Measurements from ENCODE around the gene NOPCHAP1.

The NOPCHAP1 gene

DNA sequence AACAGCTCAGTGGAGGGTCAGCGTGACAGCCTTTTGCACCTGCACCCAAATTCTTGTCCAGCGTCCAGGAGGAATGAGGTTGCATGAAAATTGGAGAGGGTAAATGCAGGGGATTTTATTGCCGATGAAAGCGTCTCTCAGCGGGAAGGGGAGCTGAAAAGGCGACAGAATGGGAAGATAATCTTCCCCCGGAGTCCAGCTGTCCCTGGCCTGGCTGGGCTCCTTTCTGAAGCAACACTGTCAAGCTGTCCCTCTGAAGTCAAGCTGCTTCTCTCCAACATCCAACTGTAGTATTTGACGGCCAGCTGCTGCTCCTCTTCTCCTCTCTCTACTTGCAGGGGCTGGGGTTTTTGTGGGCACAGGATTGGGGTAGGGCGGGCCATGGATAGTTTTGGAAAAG is 32.7 kb downstream of the NOPCHAP1 start:
- no peak for DNase-seq (ENCODE audit: low read depth in 2 of 2)

DNA sequence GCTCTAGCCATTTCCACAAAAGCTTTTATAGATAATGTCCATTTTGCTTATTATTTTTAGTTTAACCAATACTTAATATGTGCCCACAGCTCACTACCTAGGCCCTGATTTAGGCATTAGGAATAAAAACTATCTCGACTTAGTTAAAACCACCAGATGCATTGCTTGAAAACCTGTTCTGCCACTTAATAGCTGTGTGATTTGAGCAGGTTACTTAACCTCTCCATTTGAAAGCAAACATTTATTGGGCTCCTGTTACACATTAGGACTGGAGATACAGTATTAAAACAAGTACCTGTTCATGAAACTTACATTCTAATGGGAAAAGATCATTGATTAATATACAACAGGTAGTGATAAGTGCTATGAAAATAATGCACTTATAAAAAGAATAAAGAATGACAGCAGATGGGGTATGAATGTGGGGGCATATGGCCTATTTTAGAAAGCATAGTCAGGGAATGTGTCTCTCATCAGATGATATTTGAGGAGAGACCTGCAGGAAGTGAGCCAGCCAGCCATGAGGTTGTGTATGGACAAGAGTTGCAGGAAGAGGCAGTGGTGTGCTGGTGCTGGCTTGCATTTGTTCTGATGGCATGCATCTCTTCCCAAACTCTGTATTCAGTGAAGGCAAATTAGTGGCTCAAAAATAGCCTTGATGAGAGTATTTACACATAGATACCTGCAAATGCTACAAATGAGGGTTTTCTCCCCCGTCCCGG is 34.3 kb downstream of the NOPCHAP1 start:
- no peak for DNase-seq (ENCODE audit: low read depth in 2 of 2)

DNA sequence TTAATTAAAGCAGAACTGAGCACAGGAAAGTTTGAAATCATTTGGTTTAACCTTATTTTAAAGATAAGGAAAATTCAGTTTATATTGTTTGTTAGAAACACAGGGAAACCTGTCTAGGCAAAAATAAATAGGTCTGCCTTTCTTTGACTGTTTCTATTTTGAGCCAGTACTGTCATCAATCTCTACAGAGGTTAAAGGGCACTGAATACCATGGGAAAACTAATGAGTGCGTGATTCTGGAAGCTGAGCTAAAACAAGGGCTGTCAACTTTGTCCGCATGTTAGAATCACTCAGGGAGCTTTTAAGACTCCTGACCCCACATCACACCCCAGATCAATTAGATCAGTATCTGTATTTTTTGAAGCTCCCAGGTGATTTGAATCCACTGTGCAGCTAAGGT is 38.8 kb downstream of the NOPCHAP1 start:
- no peak for DNase-seq (ENCODE audit: low read depth in 2 of 2)

DNA sequence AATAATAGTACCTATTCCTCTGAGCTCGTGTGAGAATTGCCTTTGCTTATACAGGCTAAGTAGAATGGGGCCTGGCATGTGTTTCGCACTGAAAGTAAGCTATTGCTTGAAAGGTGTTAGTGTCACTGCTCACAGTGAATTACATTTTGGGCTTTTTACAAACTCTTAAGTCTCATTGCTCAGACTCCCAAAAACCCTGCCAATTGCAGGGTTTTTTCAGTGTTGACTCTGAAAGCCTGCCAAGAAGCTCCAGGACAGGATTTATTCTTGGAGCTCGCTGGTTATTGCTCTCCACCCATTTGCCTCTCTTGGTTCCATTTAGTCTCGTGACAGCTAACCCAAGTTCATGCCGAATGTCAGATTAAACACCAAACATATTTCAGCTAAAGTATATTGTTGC is 39.8 kb downstream of the NOPCHAP1 start:
- peak; percentile 15 to 16 for DNase-seq (ENCODE audit: low read depth in 2 of 2)

DNA sequence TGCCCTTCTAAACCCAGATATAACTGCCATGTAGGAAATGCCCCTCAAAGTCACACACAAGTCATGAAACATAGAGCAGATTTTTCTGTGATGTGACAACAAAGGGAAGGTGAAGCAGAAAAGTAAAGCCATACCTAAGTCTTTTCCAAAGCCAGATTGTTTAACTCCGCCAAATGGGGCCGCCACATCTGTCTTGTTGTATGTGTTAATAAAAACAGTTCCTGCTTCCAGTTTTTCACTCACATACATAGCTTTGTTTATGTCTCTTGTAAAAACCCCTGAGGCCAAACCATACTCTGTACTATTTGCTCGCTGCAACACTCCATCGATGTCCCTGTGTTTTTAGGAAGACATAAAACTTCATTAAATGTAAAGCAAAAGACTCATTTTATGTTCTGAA is 40.3 kb downstream of the NOPCHAP1 start:
- DNase-seq (ENCODE audit: low read depth in 2 of 2): no peak

DNA sequence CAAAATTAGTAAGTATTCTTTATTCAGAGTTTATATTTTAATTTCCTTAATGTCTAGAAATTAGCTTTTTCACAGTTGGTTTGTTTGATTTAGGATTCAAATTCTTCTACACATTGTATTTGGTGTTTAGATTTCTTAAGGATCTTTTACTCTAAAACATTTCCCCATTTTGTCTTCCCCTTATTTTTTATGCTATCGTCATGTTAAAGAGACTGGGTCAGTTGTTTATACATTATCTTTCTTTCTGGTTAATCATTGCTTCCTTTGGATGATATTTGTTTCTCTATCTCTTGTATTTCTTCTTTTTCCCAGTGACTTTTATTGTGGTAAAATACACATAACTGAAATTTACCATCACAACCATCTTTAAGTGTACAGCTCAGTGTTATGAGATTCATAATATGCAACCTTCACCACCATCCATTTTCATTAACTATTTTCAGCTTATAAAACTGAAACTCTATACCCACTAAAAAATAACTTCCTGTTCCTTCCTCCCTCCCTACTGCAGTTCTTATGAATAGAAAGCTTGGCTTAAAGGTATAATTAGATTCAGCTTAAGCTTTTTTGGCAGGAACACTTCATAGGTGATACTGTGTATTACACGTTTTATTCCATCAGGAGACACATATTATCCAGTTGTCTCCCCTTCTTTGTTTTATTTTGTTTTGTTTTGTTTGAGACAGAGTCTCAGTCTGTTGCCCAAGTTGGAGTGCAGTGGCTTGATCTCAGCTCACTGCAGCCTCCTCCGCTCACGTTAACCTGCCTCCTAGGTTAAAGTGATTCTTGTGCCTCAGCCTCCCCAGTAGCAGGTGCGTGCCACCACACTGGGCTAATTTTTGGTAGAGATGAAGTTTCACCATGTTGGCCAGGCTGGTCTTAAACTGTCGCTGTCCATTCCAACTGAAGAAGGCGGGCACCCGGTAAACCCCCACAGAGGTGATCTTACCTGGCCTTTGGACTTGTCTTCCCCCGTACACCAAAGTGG is 45.0 kb downstream of the NOPCHAP1 start:
- no peak for DNase-seq (ENCODE audit: low read depth in 2 of 2)

DNA sequence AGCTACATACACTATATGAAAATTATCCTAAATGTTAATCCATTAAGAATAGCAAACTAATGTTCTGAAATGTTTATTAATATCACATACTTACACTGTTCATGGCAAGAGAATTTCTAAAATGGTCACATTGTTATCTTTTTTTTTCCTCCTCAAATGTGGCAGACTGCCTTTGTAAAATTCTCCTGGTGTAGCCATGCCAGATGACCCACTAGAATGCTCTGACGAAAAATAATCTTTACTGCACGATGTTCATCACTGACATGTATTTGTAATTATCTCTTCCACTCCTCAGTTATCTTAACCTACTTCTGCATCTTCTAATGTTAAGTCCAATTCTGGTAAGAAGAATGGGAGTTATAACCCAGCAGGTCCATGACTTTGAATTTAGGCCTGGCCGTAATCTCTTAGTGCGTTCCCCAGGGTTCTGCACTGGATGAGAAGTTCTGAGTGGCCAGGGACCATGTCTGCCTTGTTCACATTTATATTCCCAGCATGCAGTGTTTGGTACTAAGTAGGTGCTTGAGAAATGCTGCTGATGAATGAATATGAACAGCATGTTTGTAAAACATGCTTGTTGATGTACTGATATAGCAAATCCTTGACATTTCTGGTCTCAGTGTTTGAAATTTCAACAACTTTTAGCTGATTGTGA is 46.7 kb downstream of the NOPCHAP1 start:
- DNase-seq (ENCODE audit: low read depth in 2 of 2): no peak

DNA sequence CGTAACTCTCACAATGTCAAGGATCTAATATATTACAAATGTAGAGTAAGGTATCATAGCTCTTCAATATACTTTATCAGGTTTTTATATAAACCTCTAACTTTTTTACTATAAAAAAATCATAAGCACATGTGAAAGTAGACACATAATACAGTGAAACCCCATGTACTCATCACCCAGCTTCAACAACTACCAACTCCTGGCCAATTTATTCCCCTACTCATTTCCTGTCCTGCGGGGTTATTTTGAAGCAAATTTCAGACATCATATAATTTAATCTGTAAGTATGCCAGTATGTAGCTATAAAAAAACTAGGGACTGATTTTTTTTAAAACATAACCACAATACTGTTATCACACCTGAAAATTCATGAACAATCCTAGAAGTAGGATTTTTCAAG is 47.7 kb downstream of the NOPCHAP1 start:
- DNase-seq (ENCODE audit: low read depth in 2 of 2): no peak
